ENCODE data around the gene ADAMTS7.
"Not testable (repeated sequence)": the region's sequence is repeated elsewhere in the genome, so short reads cannot be mapped to it uniquely, and the experiment has no call there.

The ADAMTS7 gene

GRCh38 chr15:78831229-78832207, 20.3 kb upstream of the ADAMTS7 start:
- DNase-seq (ENCODE audit: low read depth in 2 of 2) = no peak

DNA sequence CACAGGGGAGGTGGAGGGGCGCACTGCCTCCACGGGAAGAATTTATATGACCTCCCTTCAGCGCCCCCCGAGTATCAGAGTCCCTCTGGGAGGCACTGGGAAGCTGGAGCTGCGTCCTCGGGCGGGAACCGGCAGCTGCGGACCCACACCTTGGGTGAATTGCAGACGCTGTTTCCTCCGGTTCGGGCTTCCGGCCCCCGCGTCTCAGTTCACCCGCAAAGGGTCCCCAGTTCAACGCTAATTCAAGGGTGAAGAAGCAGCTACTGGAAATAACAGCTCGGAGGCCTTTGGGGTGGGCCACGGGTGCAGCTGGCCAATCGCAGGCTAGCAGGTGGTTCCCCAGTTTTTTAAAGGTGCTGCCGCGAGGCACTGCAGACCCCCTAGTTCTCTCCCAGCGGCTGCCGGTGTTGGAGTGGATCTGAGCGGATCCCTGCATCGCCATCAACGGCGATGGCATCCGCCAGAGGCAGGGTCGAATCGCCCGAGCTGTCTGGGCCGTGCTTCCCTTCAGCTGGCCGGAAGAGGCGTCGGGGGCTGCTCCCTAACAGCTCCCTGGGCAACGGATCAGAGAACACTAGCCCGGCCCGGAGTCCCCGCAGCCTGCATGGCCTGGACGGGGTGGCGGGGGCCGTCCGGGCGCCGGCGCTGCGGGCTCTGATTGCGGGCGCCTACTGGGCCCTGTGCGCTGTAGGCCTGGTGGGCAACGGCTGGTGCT, 19.4 kb upstream of the ADAMTS7 start:
- DNase-seq (ENCODE audit: low read depth in 2 of 2) = no peak

DNA sequence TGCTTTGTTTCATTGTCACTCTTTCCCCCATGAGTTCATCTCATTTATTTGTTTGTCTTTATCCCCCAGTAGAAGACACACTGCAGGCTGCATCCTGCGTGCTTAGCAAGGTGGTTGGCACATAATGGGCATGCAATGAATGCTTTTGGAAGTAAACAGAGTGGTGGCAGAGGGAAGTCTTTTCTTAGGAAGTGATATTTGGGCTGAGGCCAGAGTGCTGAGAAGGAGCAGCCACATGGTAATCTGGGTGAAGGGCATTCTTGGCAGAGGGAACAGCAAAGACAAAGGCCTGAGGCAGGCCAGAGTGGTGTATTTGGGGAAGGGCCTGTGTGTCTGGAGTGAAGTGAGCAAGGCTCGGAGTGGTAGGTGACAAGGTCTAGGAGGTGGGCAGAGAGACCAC, 17.7 kb upstream of the ADAMTS7 start:
- no peak for DNase-seq (ENCODE audit: low read depth in 2 of 2)

- DNase-seq (ENCODE audit: low read depth in 2 of 2) = no peak
Observed at GRCh38 chr15:78822514-78822913, 11.2 kb upstream of the ADAMTS7 start.

DNA sequence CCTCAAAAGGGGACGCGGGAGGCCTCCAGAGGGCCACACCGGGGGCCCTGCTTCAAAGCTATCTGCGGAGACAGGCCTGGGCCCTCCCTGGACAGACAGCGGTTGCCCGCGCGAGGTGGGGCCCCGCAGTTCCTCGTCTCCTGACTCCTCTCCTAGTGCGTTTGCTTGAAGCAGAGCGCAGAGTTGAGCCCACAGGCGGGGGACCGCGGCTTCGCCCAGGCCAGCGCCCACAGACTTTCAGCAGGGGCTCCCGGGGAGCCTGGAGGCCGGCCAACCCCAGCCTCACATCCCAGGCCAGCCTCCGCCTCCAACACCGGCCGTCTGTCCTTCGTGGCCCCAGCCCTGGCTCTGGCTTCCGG, 540 bp upstream of the ADAMTS7 start:
- no peak for DNase-seq (ENCODE audit: low read depth in 2 of 2)

DNA sequence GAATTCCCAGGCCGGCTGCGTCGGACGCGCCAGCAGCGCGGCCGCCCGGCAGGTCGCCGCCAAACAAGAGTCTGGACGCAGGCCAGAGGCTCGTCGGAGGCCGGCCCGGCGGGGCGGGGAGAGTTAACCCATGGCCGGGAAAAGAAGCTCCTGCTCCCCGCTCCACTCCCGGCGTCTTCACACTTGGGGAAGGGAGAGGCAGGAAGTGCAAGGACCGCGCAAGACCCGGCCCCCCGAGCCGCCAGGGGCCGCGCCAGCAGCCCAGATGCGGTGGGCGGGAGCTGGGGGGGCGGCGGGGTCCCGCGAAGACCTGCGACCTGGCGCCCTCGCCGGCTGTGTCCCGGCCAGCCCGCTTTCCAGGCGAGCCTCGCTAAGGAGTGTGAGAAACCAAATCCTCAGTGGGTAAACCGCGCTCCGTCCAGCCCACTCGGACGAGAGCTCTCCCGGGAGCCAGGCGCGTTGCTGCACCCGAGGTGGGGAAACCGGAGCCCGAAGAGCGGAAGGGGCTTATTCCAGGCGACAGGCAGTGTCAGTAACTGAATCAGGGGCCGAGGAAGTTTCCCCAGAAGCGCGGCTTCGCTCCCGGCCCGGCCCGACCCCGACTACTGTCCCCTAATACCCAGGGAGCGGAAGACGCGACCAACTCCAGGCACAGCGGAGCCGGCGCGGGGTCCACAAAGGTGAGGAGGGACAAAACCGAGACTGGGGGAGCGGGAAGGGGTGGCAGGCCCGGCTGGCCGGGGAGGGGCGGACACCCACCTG, 721 bp downstream of the ADAMTS7 start:
- no peak for DNase-seq (ENCODE audit: low read depth in 2 of 2)

DNA sequence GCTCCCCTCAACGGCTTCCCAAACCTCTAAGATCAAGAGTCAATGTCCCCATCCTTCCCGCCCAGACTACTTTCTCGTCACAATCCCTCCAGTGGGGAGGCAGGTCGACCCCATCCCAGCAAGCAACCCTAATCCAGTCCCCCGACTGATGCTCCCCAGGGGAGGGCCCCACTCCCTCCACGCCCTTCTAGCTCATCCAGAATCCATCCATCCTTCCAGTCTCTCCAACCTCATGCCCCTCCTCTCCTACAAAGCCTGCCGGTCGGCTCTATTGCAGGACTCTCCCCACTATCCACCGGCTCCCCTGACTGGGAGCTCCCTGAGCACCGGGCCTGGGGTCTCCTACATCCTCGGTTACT, 1.3 kb downstream of the ADAMTS7 start:
- DNase-seq (ENCODE audit: low read depth in 2 of 2) = no peak

DNA sequence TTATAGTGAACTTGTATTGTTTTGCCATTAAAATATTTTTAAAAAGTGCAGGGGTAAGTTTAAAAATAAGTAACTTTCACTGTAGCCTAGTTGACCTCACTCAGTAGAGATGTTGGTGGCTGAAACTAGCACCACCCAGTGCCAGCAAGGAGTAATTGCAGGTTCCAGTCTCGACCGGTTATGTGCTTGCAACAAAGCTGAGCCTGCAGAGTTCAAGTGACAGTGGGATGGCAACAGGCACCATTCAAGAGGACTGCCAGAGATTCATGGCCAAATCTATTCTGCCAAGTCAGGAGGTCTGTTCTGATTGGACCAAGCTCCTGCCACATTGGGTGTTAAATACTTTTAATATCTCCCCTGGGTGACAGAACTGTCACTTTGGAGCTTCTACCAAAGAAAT, 2.7 kb downstream of the ADAMTS7 start:
- no peak for DNase-seq (ENCODE audit: low read depth in 2 of 2)

DNA sequence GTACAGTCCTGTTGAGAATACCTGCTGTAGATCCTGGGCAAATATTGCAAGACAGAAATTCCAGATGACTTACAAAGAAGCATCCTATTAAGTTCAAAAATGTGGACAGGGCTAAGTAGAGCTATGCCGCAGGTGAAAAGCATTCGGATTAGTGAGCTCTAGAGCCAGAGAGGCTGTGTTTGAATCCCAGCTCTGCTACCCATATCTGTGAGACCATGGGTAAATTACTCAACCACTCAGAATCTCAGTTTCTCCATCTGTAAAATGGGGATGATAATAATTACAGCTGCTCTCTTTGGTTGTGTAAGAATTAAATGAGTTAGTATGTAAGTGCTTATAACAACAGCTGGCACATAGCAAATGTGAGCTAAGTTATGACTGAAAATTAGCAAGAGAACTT, 3.9 kb downstream of the ADAMTS7 start:
- no peak for DNase-seq (ENCODE audit: low read depth in 2 of 2)

DNA sequence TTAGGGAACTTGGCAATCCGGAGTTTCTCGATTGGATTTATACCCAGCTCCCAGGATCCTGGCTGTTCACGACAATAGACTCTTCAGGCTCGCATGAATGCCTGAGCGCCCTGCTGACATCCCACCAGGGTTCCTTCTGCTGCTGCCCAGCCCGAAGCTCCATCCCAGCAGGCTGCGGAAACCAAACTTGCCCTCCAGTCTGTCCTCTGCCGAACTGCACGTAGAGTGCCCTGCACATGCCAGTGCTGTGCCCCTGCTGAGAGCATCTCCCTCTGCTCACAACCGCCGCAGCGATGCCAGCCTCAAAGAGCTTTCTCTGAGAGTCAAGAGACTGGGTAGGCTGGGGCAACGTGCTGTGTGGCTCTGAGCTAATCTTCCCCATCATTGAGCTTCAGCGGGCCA, 6.9 kb downstream of the ADAMTS7 start:
- no peak for DNase-seq (ENCODE audit: low read depth in 2 of 2)

DNA sequence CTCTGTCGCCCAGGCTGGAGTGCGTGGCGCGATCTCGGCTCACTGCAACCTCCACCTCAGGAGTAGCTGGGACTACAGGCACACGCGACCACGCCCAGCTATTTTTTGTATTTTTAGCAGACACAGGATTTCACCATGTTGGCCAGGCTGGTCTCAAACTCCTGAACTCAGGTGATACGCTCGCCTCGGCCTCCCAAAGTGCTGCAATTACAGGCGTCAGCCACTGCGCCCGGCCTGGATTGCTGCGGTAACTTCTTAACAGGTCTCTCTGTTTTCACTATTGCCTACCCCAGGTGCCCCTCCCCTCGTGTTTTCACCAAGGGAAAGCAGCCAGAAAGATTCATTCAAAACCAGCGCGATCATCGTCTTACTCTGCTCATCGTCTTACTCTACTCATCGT, 10.5 kb downstream of the ADAMTS7 start:
- DNase-seq (ENCODE audit: low read depth in 2 of 2) = no peak

- no peak for DNase-seq (ENCODE audit: low read depth in 2 of 2)
Observed at GRCh38 chr15:78800189-78800588, 11.1 kb downstream of the ADAMTS7 start.

DNA sequence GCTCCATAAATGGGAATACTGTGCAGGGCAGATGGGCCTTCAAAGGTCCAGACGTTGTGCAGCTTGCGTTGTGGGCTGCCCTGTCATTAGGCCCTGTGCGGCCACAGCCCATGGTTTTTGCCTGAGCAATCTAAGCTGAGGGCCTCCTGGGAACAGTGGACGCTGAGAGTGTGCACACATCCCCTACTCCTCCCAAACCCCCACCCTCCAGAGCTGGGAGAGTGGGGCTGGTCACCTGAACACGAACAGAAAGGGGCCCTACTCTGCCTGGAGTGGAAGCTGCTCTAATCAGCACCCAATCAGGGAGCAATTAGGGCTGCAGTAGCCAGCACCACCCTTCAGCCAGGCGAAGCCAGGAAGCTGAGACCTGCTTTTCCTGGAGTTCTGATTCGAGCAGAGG, 12.2 kb downstream of the ADAMTS7 start:
- not testable (repeated sequence) for DNase-seq (ENCODE audit: low read depth in 2 of 2)

DNA sequence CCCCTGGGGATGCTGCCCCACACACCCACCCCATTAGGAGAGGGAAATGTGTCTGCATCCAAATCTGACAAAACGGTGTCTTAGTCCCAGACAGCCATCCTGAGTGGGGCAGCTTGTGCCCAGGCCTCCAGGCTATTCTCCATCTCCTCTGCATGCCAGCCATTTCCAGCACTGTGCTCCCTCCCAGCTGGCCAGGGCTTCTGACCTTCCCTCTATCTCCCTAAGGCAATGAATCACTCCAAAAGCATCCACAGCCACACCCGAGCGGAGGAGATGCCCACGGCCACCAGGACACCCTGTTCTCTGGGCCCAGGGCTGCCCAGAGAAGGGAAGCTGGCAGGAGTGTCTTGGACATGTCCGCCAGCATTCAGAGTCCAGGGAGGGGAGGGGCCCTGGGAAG, 12.9 kb downstream of the ADAMTS7 start:
- DNase-seq (ENCODE audit: low read depth in 2 of 2) = not testable (repeated sequence)

GRCh38 chr15:78797951-78798350, 13.3 kb downstream of the ADAMTS7 start:
- no peak for DNase-seq (ENCODE audit: low read depth in 2 of 2)

DNA sequence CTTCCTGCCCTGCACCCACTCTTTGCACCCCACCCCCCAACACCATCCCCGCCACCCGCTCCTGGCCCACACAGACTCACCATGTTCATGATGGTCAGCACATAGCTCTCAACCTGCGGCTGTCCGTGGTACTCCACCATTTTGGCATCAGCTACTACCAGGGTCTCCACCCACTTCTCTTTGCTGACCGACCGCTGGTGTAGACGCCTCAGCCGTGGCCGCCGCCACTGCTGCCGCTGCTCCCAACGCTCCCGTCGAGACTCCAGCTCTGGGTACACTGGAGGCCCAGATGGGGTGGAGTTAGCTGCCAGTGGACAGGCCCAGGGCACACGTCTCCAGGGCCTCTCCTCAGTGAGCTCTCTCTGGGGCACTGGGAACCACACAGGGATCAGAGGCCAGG, 14.8 kb downstream of the ADAMTS7 start:
- no peak for DNase-seq (ENCODE audit: low read depth in 2 of 2)

DNA sequence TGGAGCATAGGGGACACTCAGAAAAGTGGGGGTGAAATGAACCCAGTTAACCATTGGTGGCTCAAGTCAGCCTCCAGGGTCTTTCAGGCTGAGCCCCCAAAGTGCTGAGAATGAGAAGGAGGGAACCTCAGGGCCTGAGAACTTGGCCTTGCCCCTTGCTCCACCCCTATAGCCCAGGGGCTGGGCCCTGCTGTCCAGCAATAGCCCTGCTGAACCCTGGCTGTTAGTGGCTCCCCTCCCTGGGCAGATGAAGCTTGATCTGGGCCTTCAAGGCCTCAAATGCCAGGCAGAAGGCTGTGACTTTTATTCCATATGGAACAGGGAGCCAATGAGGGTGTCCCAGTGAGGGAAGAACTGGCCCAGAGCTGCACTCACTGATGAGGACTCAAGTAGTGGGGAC, 16.2 kb downstream of the ADAMTS7 start:
- DNase-seq (ENCODE audit: low read depth in 2 of 2) = no peak

DNA sequence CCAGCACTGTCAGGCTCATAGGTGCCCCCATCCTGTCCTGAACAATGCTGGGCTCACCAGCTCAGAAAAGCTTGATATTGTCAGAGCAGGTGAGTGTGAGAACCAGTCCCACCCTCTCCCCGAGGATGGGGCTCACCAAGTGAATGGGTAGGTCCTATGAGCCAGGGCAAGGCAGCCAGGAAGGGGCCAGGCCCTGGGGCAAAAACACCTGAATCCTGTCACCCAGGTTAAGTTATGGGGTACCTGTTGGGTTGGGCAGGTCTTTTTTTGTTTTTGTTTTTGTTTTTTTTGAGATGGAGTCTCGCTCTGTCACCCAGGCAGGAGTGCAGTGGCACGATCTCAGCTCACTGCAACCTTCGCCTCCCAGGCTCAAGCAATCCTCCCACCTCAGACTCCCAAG, 16.8 kb downstream of the ADAMTS7 start:
- not testable (repeated sequence) for DNase-seq (ENCODE audit: low read depth in 2 of 2)

DNA sequence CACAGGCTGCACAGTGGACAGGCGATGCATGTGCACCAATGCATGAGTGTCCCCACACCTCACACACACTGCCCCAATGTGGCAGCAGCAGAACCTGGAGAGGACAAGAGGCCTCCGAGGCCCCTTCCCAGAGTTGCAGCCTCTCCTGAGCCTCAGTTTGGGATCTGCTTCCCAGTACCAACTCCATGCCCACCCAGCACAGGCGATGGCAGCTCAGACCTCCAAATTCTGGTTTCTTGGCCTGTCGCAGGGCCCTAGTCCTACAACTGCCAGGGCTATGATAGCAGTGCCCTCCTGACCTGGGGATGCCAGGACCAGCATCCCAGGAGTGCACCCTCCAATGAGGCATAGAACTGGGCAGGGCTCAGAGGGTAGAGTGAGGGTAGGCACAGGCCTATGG, 19.9 kb downstream of the ADAMTS7 start:
- no peak for DNase-seq (ENCODE audit: low read depth in 2 of 2)

DNA sequence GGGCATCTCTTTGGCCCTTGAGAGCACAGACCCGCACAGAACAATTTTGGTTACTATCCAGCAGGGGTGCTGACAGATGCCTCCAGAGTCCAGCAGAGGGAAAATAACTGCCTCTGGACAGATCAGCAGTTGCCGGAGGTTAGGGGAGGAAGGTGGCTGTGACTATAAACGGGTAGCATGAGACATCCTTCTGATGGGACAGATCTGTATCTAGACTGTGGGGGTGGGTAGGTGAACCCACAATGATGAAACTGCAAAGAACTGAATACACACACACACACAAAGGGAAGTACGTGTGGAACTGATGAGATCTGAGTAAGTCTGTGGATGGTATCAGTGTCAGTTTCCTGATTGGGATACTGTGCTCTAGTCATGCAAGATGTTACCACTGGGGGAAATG, 21.2 kb downstream of the ADAMTS7 start:
- DNase-seq (ENCODE audit: low read depth in 2 of 2) = no peak

- DNase-seq (ENCODE audit: low read depth in 2 of 2) = no peak
Observed at GRCh38 chr15:78789615-78790014, 21.6 kb downstream of the ADAMTS7 start.

DNA sequence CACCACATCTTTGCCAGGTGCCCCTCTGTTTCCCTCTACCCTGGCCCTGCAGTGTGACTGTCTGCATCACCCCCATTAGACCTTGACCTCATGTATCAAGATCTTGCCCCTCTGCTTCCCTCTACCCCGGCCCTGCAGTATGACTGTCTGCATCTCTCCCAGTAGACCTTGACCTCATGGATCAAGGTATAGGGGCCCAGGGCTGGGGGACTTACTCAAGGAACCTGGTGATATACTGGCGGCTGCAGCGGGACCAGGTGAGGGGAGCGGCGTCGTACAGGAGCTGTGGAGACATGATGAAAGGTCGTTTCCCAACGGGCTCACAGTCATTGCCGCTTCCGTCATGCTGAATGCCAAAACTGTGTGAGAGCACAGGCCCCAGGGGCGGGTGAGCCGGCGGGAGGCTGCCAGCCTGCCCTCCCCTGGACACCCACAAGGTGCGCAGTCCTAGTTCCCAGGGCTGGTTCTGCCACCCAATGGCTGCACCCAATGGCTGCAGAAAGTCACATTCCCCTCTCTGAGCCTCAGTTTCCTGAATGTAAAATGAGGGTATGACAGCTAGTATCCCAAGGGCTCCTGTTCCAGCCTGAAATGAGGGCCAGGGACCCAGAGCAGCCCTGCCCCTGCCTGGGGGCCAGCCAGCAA, 23.1 kb downstream of the ADAMTS7 start:
- no peak for DNase-seq (ENCODE audit: low read depth in 2 of 2)

Data from stimulated activated CD8-positive, alpha-beta memory T cell treated with anti-CD3 and anti-CD28 coated beads, Interleukin-7, amount 100 ng/mL, for 4 hours (primary cell).